Fibroblast of the aortic adventitia (primary cell): ENCODE results near the gene GYS2. TPM values are rescaled to one million over a fixed set of nuclear protein-coding genes. Genes with fewer than 3 reads are reported as not detected.
A peak's percentile ranks its signal among the peaks of the same experiment; 100 is the strongest.

Source experiments
- DNase-seq: peaks from one replicate; pipeline ENCODE4 v3.0.0-alpha.2; 2010; ENCODE audit warnings: low read depth
- H3K4me3 ChIP-seq: 2 replicates; pipeline ENCODE4 v1.5.1; 2011; ENCODE audit warnings: low read depth, mild to moderate bottlenecking, control low read depth, low read length, moderate library complexity
- CTCF ChIP-seq: IDR thresholded peaks from 2 replicates; pipeline ENCODE4 v1.5.1; 2011; ENCODE audit warnings: mild to moderate bottlenecking, low read length, control low read depth, inconsistent platforms; ENCODE audit not compliant: insufficient read depth
- total RNA-seq: library from RNA; depleted of rRNA; stranded (reverse); fragments of >200 nt; gene quantifications from 2 replicates; pipeline ENCODE4 v1.2.3, GENCODE V29; 2012; ENCODE audit warnings: low replicate concordance

GYS2 gene
- total RNA-seq, 1 donor, result not detected

GRCh38 chr12:21521541-21521940 is 83.1 kb downstream of the GYS2 start:
- no peak for DNase-seq
- TF ChIP-seq CTCF, result no peak
- no peak overlapping the region for H3K4me3 ChIP-seq

GRCh38 chr12:21518451-21518850 is 86.2 kb downstream of the GYS2 start:
- TF ChIP-seq CTCF, result no peak
- DNase-seq, result no peak
- no peak overlapping the region for H3K4me3 ChIP-seq

GRCh38 chr12:21516281-21516680 is 88.4 kb downstream of the GYS2 start:
- no peak for DNase-seq
- TF ChIP-seq CTCF, result no peak
- no peak overlapping the region for H3K4me3 ChIP-seq

- no peak for DNase-seq
- no peak overlapping the region for H3K4me3 ChIP-seq
- no peak for TF ChIP-seq CTCF
Observed at GRCh38 chr12:21509768-21510167, 94.9 kb downstream of the GYS2 start.

GRCh38 chr12:21507849-21508248 is 96.8 kb downstream of the GYS2 start:
- H3K4me3 ChIP-seq, result no peak overlapping the region
- no peak for TF ChIP-seq CTCF
- no peak for DNase-seq

GRCh38 chr12:21505888-21506287 is 98.8 kb downstream of the GYS2 start:
- H3K4me3 ChIP-seq, result no peak overlapping the region
- DNase-seq, result no peak
- TF ChIP-seq CTCF, result no peak

- TF ChIP-seq CTCF, result no peak
- DNase-seq, result no peak
- H3K4me3 ChIP-seq, result peak overlapping the region; percentile 88
Observed at GRCh38 chr12:21502872-21503271, 101.8 kb downstream of the GYS2 start.
